ENCODE results near the gene POLR3E.

DNA sequence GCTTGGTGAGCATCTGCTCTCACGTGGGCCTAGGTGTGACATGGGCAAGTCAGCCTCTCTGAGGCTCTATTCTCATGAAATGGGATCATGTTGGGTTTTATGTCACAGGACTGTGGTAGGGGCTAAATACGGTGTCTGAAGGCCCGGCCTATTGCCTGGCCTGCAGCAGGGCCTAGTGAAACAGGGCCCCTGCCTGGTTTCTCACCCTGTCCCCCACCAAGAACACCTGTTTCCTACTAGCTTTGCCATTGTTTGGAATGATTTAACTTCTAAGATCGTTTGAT, 29.1 kb downstream of the POLR3E start:
- TF ChIP-seq, protein P1, sequence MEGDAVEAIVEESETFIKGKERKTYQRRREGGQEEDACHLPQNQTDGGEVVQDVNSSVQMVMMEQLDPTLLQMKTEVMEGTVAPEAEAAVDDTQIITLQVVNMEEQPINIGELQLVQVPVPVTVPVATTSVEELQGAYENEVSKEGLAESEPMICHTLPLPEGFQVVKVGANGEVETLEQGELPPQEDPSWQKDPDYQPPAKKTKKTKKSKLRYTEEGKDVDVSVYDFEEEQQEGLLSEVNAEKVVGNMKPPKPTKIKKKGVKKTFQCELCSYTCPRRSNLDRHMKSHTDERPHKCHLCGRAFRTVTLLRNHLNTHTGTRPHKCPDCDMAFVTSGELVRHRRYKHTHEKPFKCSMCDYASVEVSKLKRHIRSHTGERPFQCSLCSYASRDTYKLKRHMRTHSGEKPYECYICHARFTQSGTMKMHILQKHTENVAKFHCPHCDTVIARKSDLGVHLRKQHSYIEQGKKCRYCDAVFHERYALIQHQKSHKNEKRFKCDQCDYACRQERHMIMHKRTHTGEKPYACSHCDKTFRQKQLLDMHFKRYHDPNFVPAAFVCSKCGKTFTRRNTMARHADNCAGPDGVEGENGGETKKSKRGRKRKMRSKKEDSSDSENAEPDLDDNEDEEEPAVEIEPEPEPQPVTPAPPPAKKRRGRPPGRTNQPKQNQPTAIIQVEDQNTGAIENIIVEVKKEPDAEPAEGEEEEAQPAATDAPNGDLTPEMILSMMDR (IDR thresholded peaks at IDR 0.05) = no peak
- TF ChIP-seq EZH2 (IDR thresholded peaks at IDR 0.05; ENCODE audit: borderline replicate concordance, insufficient read depth, low read depth, low read length, poor library complexity, severe bottlenecking) = no peak

All from B cell (primary cell).